AG04449 (cell line): ENCODE measurements around the gene COX7A2L.
"Not testable (repeated sequence)": the region's sequence is repeated elsewhere in the genome, so short reads cannot be mapped to it uniquely, and the experiment has no call there.

Experiments
- CTCF ChIA-PET: fragments of 350-600 bp; formaldehyde crosslinking; extraction: SDS; loops from one replicate; lab custom pipeline; 2021; ENCODE audit warnings: antibody characterized with exemption; lab: Yijun Ruan, JAX
- POLR2A ChIA-PET: fragments of 400-600, 350-600 bp; formaldehyde crosslinking; extraction: SDS; loops from one replicate; lab custom pipeline; 2020; ENCODE audit warnings: antibody characterized with exemption, inconsistent platforms; lab: Yijun Ruan, JAX
- DNase-seq: peaks from one replicate; pipeline ENCODE4 v3.0.0-alpha.2; 2010; ENCODE audit warnings: low read depth, low spot score
- H3K4me3 ChIP-seq: 2 replicates; pipeline ENCODE4 v1.5.1; 2011; ENCODE audit warnings: low read depth, mild to moderate bottlenecking, control low read depth, low read length
- TF ChIP-seq, protein P1 (sequence below): IDR thresholded peaks from one replicate; pipeline ENCODE4 v1.5.1; 2011; ENCODE audit warnings: mild to moderate bottlenecking, moderate library complexity, low read length, control low read depth, inconsistent platforms; ENCODE audit not compliant: insufficient read depth; ENCODE audit errors: missing control alignments

The COX7A2L gene

DNA sequence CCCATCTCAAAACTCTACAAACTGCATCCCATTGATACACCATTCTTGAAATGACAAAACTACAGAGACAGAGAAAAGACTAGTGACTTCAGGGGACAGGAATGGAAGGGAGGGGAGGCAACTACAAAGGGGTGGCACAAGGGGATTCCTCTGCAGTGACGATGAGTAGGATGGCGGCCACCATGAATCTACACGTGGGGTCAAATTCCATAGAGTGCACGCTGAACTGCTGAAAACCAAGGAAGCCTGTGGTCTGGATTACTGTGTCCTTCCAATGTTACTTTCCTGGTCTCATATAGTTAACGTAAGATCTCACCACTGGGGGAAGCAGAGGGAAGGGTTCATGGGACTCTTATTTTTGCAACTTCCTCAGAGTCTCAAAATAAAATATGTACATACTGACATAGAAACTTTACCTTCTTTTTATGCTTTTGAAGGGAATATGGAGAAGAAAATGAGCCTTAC is 23.6 kb downstream of the COX7A2L start:
- POLR2A ChIA-PET: no interaction called here
- no peak for DNase-seq
- TF ChIP-seq, protein P1, sequence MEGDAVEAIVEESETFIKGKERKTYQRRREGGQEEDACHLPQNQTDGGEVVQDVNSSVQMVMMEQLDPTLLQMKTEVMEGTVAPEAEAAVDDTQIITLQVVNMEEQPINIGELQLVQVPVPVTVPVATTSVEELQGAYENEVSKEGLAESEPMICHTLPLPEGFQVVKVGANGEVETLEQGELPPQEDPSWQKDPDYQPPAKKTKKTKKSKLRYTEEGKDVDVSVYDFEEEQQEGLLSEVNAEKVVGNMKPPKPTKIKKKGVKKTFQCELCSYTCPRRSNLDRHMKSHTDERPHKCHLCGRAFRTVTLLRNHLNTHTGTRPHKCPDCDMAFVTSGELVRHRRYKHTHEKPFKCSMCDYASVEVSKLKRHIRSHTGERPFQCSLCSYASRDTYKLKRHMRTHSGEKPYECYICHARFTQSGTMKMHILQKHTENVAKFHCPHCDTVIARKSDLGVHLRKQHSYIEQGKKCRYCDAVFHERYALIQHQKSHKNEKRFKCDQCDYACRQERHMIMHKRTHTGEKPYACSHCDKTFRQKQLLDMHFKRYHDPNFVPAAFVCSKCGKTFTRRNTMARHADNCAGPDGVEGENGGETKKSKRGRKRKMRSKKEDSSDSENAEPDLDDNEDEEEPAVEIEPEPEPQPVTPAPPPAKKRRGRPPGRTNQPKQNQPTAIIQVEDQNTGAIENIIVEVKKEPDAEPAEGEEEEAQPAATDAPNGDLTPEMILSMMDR: no peak
- H3K4me3 ChIP-seq: no peak overlapping the region
- CTCF ChIA-PET: interaction anchor here (1.0 to 2.2 kb wide), 2 partner anchors 9 to 141 kb away, joined by 3 to 7 read pairs; no protein-coding TSS in a partner anchor

DNA sequence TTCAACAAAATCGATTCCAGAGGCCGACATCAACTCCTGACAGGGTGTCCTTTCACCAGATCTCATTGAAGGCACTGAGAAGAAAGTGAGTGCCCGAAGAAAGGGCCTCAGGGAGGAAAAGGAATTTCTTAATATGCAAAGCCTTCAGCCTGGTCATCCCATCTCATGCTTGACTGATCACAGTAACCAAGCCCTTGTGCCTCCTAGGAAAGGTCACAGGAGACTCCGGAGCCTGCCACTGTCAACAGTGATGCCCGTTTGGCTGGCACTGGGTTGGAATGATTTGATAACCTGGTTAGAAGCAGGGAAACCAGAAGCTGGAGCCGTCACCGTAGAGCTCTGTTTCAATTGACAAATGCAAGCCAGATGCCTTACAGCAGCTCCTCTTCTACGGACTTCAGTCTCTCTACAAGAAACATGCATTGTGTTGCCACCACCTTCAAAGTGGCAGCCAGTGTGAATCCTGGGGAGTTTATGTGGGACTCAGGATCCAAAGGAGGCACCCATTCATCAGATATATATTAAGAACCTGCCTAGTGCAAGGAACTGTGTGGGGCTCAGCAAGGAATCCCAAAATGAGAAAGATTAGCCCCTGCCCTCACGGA is 24.6 kb downstream of the COX7A2L start:
- TF ChIP-seq, protein P1: no peak

DNA sequence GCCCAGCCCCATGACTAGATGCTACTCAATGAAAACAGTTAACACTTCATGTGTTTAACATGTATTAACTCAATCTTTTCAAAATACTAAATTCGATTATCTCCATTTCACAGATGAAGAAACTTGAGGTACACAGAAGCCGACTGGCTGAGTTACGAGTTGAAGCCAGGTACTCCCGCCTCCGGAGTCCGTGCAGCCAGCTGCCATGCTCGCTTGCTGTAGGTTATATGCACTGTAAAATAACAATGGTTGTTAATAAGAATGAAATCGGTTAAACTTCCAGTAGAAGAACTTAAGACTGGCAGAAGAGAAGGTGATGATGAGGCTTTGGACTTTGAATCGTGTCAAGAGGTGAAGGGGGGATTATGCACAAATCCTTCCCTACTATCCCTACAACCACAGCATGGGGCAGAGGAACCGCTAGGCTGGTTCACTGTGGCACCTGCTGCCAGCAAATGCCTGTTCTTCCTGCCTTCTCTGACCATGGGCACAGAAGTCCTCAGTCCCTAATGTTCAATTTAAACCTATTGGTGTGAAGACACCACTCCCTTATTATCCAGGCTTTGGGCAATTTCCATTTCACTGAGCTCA is 25.4 kb downstream of the COX7A2L start:
- CTCF ChIA-PET: no interaction called here
- TF ChIP-seq, protein P1: no peak
- H3K4me3 ChIP-seq: no peak overlapping the region
- POLR2A ChIA-PET: no interaction called here
- DNase-seq: no peak

More for the DNA sequence above, 24.6 kb downstream of the COX7A2L start:
- POLR2A ChIA-PET: no interaction called here
- DNase-seq: no peak
- CTCF ChIA-PET: no interaction called here
- H3K4me3 ChIP-seq: no peak overlapping the region

DNA sequence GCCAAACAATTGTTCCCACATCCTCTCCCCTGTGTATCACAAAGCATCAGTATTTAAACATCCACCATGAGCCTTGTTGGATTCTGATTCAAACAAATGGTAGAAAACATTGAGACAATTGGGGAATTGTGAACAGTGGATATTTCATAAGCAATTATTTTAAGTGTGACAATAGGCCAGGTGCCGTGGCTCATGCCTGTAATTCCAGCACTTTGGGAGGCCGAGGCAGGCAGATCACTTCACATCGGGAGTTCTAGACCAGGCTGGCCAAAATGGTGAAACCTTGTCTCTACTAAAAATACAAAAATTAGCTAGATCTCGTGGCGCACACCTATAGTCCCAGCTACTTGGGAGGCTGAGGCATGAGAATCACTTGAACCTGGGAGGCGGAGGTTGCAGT is 26.2 kb downstream of the COX7A2L start:
- H3K4me3 ChIP-seq, DNase-seq, CTCF ChIA-PET, POLR2A ChIA-PET: not testable (repeated sequence)

DNA sequence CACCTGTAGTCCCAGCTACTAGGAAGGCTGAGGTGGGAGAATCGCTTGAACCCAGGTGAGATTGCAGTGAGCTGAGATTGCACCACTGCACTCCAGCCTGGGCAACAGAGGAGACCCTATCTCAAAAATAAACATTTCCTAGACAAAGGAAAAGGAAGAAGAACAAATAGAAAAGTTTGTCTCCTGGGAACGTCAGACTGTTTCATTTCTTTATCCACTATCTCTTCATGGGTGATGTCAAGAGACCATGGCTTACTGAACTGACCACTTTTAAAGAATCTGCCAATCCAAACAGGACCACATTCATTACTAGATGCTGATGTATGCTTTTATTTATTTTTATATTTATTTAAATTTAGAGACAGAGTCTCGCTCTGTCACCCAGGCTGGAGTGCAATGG is 26.8 kb downstream of the COX7A2L start:
- no peak for DNase-seq
- ChIA-PET POLR2A (no interaction called here), CTCF (interaction anchor here (0.8 to 1.3 kb wide), 2 partner anchors 12 to 239 kb away, joined by 4 read pairs; no protein-coding TSS in a partner anchor)
- H3K4me3 ChIP-seq: no peak overlapping the region
- TF ChIP-seq, protein P1: no peak

DNA sequence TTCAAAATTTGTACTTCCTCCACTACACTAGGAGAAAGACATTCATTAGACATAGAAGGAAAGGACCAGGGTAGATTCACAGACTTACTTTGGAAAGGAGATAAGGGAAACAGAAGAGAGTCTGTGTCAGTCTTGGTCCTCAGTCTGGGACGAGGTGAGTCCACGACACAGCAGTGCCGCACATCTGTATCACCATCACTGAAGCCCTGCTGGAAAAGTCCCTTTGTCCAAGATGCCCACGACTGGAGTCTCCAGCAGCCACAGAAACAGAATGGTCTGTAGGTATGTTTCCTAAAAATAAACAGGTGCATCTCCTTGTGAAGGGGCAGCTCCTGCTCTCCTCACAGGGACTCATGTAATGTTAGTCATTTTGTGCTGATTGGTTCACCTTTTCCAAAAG is 27.4 kb downstream of the COX7A2L start:
- POLR2A ChIA-PET: no interaction called here
- no peak for DNase-seq
- H3K4me3 ChIP-seq: no peak overlapping the region
- CTCF ChIA-PET: interaction anchor here (1.3 kb wide), 1 partner anchor 13 kb away, joined by 4 read pairs; no protein-coding TSS in a partner anchor
- TF ChIP-seq, protein P1: no peak
